ENCODE data around the gene INPP5J. TPM values are rescaled to one million over a fixed set of nuclear protein-coding genes. Genes with fewer than 3 reads are reported as not detected.
A peak's percentile ranks its signal among the peaks of the same experiment; 100 is the strongest.
"Not testable (repeated sequence)": the region's sequence is repeated elsewhere in the genome, so short reads cannot be mapped to it uniquely, and the experiment has no call there.

INPP5J gene
- total RNA-seq, 1 donor from 2014 or later = 4.8 TPM

GRCh38 chr22:31086703-31087330 lies 35.9 kb upstream of the INPP5J start:
- DNase-seq (ENCODE audit: low spot score) = no peak

DNA sequence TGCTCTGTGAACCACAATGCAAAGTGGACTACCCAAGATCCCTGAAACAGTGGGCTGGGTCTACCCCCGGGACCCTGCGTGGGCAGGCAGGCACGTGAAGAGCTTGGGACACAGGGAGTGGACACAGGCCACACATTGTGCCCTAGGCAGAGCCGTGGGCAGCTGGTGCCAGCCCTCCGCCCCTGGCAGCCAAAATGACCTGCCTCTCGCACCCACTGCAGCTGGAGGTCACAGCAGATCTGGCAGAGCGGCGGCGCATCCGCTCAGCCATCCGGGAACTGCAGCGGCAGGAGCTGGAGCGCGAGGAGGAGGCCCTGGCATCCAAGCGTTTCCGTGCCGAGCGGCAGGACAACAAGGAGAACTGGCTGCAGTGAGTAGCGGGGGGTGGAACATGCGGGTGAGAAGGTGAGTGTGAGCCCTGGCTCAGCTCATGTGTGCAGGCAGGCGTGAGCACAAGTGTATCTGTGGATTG lies 35.0 kb upstream of the INPP5J start:
- no peak for DNase-seq (ENCODE audit: low spot score)

- DNase-seq (ENCODE audit: low spot score) = no peak
Observed at GRCh38 chr22:31088233-31088986, 34.4 kb upstream of the INPP5J start.

GRCh38 chr22:31089160-31090100 lies 33.3 kb upstream of the INPP5J start:
- peak; percentile 54 for DNase-seq (ENCODE audit: low spot score)

DNA sequence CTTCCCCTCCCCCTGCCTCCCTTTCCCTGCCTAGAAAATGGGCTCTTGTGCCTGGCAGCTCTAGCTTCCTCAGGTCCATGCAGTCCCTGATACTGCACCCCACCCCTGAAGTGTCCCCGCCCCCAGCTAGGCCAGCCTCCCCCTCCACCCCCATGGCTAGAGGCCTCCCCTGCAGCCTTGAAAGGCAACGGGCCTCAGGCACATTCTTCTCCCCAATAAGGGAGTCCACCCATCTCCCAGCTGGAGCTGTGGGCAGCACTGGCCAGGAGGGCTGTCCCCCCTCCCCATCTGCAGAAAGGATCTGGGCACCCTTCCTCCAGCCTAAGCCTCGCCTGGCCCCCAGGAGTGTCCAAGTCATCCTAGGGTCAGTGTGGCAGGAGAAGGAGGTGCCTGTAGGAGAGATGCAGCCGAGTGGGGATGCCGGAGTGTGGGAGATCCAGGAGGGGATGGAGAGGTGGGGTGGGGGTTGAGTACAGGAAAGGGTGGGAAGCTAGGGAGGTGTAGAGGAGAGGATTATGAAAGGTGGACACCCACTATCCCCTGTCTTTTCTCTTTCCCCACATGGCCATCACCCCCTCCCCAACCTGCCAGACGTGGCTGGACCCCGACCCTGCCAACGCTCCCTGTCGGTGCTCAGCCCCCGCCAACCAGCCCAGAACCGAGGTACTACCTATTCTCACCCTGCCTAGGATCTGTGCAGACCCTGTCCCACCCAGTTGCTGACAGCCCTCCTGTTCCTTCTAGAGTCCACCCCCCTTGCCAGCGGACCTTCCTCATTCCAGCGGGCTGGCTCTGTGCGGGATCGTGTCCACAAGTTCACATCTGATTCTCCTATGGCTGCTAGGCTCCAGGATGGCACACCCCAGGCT lies 32.3 kb upstream of the INPP5J start:
- peak; percentile 78 for DNase-seq (ENCODE audit: low spot score)

DNA sequence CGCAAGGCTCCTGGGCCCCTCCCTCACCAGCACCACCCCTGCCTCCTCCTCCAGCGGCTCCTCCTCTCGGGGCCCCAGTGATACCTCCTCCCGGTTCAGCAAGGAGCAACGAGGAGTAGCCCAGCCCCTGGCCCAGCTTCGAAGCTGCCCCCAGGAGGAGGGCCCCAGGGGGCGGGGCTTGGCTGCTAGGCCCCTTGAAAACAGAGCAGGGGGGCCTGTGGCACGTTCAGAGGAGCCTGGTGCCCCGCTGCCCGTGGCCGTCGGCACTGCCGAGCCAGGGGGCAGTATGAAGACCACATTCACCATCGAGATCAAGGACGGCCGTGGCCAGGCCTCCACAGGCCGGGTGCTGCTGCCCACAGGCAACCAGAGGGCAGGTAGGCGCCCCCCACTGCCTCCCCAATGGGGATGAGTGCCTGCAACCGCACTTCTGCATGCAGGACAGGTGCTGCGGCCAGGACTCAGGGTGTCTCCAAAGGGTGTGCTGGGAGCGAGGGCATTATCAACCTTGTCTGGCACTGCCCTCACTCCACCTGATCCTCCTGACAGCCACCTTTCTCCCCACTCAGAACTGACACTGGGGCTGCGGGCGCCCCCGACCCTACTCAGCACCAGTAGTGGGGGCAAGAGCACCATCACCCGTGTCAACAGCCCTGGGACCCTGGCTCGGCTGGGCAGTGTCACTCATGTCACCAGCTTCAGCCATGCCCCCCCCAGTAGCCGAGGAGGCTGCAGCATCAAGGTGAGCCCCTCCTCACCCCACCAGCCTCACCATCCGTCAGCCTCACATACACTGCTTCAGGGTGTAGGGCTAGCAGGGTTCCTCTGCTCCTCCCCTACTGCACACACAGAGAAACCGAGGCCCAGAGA lies 31.4 kb upstream of the INPP5J start:
- DNase-seq (ENCODE audit: low spot score) = peak; percentile 72

- no peak for DNase-seq (ENCODE audit: low spot score)
Observed at GRCh38 chr22:31092161-31092560, 30.6 kb upstream of the INPP5J start.

DNA sequence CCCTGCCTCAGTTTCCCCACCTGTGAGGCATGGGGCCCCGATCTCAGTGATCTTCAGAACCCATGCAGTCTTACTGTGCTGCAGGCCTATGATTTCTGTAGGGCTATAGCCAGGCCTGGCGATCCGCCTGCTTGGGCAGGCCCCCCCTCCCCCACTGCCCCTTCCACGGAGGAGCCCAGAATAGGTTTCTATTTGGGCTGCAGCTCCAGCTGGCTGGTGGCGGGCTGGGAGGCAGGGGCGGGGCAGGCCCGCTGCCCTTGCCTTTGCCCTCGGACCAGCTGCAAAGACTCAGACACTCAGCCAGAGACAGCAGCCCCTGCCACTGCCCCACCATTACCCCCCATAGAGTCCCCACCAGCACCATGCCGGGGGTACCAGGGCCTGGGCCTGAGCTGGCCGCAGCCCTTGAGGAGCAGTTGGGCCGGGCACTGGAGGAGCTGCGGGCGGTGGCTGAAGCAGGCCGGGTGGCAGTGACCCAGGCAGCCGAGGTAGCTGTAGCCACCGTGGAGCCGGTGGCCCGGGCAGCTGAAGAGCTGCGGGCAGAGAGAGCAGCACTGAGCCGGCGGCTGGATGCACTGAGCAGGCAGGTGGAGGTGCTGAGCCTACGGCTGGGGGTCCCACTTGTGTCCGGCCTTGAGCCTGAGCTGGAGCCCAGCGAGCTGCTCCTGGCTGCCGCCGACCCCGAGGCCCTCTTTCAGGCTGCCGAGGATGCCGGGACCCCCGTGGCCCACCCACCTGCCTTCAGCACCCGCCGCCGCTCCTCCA lies 29.5 kb upstream of the INPP5J start:
- peak; percentile 76 for DNase-seq (ENCODE audit: low spot score)

DNA sequence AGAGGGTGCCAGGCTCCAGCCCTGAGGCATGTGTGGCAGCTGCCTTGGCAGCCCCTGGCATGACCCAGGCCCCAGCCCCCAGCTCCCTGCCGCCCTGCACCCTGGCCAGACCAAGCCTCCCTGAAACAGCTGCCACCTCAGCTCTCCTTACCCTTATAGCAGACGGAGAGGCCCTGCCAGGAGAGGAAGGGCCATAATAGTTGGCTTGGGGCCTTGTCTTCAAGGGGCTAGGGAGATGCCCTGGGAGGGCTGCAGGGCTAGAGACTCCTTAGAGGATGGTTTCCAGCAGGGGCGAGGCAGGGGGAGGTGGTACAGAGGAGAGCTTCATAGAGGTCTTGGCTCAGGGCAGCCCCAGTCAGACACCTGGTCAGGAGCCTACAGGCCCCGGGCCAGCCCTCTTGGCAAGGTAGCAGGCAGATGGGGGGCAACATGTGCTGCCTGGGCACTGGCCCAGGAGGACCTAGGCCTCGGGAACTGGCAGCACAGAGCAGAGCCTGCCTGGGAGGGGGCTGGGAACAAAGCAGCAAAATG lies 28.7 kb upstream of the INPP5J start:
- DNase-seq (ENCODE audit: low spot score) = peak; percentile 52

DNA sequence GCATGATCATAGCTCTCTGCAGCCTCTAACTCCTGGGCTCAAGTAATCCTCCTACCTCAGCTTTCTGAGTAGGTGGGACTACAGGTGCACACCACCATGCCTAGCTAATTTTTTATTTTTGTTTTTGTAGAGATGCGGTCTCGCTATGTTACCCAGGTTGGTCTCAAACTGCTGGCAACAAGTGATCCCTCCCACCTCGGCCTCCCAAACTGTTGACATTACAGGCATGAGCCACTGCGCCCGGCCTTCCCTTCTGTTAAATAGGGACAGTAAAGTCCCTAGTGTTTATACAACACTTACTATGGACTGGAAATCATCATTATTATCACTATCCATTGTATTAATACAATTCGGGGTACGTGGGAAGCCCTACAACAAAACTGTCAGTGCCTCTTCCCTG lies 28.0 kb upstream of the INPP5J start:
- DNase-seq (ENCODE audit: low spot score) = no peak

GRCh38 chr22:31095637-31096249 lies 27.0 kb upstream of the INPP5J start:
- DNase-seq (ENCODE audit: low spot score) = no peak

DNA sequence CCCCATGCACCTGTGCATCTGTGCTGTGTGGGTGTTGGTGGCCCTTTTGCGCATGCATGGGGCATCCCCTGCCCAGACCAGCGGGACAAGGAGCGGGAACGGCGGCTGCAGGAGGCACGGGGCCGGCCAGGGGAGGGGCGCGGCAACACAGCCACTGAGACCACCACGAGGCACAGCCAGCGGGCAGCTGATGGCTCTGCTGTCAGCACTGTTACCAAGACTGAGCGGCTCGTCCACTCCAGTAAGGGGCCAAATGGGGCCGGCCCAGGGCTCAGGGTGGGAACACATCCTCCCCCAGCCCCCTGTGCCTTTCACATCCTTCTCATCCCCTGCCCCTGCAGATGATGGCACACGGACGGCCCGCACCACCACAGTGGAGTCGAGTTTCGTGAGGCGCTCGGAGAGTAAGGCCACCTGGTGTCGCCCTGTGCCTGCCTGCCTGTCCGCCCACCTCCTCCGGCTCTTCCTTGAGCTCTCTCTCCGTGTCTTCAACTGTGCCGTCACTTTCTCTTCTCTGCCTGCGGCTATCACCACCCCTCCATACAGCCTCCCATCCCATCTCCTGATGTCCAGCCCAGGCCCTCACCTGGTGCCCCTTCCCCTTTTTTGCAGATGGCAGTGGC lies 26.0 kb upstream of the INPP5J start:
- DNase-seq (ENCODE audit: low spot score) = peak; percentile 43

DNA sequence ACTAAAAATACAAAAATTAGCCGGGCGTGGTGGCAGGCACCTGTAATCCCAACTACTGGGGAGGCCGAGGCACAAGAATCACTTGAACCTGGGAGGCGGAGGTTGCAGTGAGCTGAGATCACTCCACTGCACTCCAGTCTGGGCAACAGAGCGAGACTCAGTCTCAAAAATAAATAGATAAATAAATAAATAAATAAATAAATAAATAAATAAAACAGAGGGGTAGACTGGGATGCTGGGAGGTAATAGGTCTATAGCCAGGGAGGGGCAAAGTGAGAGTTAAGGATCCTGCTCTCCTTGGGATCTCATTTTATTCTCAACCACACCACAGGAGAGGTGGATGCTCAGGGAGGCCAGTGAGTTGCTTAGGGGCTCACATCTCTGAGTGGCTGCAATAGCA lies 25.2 kb upstream of the INPP5J start:
- not testable (repeated sequence) for DNase-seq (ENCODE audit: low spot score)

DNA sequence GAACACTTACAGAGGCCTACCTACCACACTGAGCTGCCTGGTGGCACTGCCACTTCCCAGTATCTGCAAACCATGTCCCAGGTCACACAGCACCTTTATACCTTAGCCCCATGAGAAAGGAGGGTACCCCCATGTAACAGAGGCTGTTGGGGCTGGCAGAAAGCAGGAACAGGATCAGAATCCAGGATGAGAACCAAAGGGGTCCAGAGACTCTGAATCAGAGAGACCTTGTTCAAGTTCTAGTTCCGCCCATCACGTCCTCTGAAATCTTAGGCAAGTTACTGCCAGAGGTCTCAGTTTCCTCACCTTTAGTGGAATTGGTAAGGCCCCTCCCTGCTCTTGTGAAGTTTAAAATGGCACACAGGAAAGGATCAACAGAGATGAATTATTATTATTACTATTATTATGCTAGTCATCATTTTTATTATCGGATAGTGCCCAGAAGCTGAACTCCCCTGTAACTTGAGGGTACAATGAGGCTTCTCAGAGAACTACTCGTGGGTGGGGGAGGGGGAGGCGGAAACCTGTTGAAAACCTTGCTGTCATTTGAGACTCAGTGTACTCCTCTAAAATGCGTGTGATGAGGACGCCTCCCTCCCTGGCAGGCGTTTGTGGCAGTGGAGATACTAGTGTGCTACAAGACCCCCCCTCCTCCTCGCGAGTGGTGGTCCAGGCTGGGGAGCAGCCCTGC lies 24.7 kb upstream of the INPP5J start:
- DNase-seq (ENCODE audit: low spot score) = no peak

- peak; percentile 53 for DNase-seq (ENCODE audit: low spot score)
Observed at GRCh38 chr22:31098632-31099110, 24.1 kb upstream of the INPP5J start.

DNA sequence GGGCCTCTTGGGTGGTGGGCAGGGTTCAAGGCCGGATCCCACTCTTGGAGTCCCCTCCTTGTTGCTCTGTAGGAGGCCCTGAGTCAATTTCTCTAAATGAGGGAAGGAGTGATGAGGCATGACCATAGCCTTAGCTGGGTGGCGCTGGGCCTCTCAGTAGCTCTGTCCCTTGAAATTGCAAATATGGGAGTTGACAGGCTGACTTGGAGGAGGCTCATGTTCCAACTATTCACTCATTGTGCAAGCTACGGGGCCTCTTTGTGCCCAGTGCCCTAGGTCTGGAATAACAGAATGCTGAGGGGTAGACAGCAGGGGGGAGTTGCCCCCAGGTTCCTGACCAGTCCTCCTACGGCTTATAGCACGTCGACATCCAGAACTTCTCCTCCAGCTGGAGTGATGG lies 23.4 kb upstream of the INPP5J start:
- no peak for DNase-seq (ENCODE audit: low spot score)

Measured in ureter (tissue), 1 donor.